Nephron (organoid): Measurements from ENCODE around the gene TCN2.

Source experiments
- H3K27ac Mint-ChIP-seq, 3 experiments: 2 replicates each; pipeline ENCODE4 v1.8.0; 2020; ENCODE audit warnings: mixed read lengths in 3 of 3, mild to moderate bottlenecking in 2 of 3, moderate library complexity in 1 of 3
- H3K27me3 Mint-ChIP-seq: 2 replicates; pipeline ENCODE4 v1.8.0; 2021; ENCODE audit warnings: low read depth, mild to moderate bottlenecking, moderate library complexity, mixed read lengths
- H3K36me3 Mint-ChIP-seq: 2 replicates; pipeline ENCODE4 v1.8.0; 2020; ENCODE audit warnings: low read depth, mixed read lengths
- H3K4me1 Mint-ChIP-seq: 2 replicates; pipeline ENCODE4 v1.8.0; 2020; ENCODE audit warnings: mixed read lengths
- H3K4me3 Mint-ChIP-seq, 3 experiments: 2 replicates each; pipeline ENCODE4 v1.8.0; 2020; ENCODE audit warnings: mild to moderate bottlenecking in 3 of 3, mixed read lengths in 3 of 3, moderate library complexity in 2 of 3
- H3K9me3 Mint-ChIP-seq: 2 replicates; pipeline ENCODE4 v1.8.0; 2020; ENCODE audit warnings: mixed read lengths
- TF ChIP-seq, protein P1 (sequence below), 3 experiments: fragments of 200-600 bp; sonication (generic); IDR thresholded peaks; one replicate each; pipeline ENCODE4 v1.5.0; 2021; ENCODE audit warnings: antibody characterized with exemption in 3 of 3; ENCODE audit not compliant: unreplicated experiment in 3 of 3

The TCN2 gene

GRCh38 chr22:30603801-30604200 lies 3.2 kb upstream of the TCN2 start:
- Mint-ChIP-seq H3K27me3 (no peaks in the 10 kb centered on the region), H3K36me3 (no peaks in the 10 kb centered on the region), H3K4me1 (peaks cover 20% of the 10 kb centered on the region), H3K9me3 (no peaks in the 10 kb centered on the region), H3K27ac (peak overlapping the region in 2 of 3 experiments; percentile 59 to 71), H3K4me3 (peak overlapping the region in 2 of 3 experiments; percentile 3 to 4)
- TF ChIP-seq, protein P1, sequence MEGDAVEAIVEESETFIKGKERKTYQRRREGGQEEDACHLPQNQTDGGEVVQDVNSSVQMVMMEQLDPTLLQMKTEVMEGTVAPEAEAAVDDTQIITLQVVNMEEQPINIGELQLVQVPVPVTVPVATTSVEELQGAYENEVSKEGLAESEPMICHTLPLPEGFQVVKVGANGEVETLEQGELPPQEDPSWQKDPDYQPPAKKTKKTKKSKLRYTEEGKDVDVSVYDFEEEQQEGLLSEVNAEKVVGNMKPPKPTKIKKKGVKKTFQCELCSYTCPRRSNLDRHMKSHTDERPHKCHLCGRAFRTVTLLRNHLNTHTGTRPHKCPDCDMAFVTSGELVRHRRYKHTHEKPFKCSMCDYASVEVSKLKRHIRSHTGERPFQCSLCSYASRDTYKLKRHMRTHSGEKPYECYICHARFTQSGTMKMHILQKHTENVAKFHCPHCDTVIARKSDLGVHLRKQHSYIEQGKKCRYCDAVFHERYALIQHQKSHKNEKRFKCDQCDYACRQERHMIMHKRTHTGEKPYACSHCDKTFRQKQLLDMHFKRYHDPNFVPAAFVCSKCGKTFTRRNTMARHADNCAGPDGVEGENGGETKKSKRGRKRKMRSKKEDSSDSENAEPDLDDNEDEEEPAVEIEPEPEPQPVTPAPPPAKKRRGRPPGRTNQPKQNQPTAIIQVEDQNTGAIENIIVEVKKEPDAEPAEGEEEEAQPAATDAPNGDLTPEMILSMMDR (IDR thresholded peaks at IDR 0.05; ENCODE audit: unreplicated experiment in 3 of 3): no peak

DNA sequence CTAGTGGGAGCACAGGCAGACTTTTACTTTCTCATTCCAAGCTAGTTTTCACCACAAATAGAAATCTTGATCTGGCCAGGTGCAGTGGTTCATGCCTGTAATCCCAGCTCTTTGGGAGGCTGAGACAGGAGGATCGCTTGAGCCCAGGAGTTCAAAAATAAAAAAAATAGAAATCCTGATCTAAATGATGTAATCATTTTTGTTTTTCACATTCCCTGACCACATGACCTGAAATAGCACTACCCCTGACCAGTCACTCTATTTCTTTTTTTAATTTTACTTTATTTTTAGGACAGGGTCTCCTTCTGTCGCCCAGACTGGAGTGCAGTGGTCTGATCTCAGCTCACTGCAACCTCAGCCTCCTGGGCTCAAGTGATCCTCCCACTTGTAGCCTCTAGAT lies 2.3 kb upstream of the TCN2 start:
- Mint-ChIP-seq H3K27me3 (no peaks in the 10 kb centered on the region), H3K4me1 (peaks cover 28% of the 10 kb centered on the region), H3K9me3 (no peaks in the 10 kb centered on the region), H3K4me3 (no peak overlapping the region), H3K36me3 (peaks cover 3% of the 10 kb centered on the region), H3K27ac (peak overlapping the region in 1 of 3 experiments; percentile 99)
- TF ChIP-seq, protein P1 (IDR thresholded peaks at IDR 0.05; ENCODE audit: unreplicated experiment in 3 of 3): no peak

DNA sequence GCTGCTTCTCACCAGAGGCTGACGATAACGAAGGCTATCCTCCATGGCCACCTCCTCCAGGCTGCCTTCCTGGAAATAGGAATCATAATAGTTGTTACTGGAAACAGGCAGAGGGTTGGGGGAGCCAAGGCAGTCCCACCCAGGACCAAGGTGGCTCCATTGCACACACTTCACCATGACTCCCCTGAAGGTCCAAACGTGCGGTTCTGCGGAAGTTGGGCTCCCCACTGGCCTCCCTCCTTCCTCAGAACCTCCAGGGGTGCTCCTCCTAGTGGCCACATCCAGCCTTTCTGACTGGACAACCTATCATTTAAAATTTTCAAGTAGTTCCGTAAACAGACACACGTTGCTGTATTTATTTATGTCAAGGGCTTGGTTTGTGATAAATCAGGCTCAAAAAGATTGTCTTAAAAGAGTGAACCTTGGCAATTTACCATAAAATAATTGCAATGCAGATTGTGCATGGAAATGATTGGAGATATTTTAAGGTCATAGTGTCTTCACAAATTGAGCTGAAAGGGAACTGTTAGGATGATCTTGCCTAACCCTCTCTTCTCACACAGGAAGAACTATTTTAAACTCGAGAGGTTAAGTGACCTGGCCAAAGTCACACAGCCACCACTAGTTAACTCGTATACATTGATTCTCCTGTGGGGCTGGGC lies 1.4 kb upstream of the TCN2 start:
- H3K27me3 Mint-ChIP-seq: no peaks in the 10 kb centered on the region
- peak overlapping the region; percentile 95 to 99 (median 98) for H3K27ac Mint-ChIP-seq
- H3K36me3 Mint-ChIP-seq: peaks cover 3% of the 10 kb centered on the region
- H3K9me3 Mint-ChIP-seq: no peaks in the 10 kb centered on the region
- TF ChIP-seq, protein P1 (IDR thresholded peaks at IDR 0.05; ENCODE audit: unreplicated experiment in 3 of 3): peak; percentile 48 to 61 (median 48)
- H3K4me1 Mint-ChIP-seq: peaks cover 28% of the 10 kb centered on the region
- peak overlapping the region; percentile 76 to 91 (median 85) for H3K4me3 Mint-ChIP-seq

DNA sequence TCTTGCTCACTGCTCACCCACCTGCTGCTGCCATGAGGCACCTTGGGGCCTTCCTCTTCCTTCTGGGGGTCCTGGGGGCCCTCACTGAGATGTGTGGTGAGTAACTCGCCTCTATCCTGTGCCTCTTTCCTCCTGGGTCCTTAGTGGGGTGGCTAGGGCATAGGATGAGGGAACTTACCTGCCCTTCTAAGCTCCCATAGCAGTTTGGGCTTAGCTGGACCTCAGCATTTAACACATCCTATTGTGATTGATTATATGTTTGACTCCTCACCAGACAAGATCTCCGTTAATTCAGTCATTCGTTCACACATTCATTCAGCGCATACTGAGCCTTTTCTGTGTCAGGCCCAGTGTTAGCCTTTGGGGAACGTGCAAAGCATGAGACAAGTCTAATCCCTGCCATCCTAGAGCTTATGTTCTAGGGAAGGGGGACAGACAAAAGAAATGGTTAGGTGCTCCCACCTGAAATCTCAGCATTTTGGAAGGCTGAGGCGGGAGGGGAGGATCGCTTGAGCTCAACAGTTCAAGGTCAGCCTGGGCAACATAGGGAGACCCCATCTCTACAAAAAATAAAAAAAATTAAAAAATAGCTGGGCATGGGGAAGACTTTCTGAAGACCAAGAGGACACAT lies 441 bp downstream of the TCN2 start:
- Mint-ChIP-seq H3K9me3 (no peaks in the 10 kb centered on the region), H3K27ac (peak overlapping the region; percentile 95 to 99 (median 98)), H3K27me3 (no peaks in the 10 kb centered on the region), H3K4me3 (peak overlapping the region; percentile 90 to 91 (median 91)), H3K4me1 (peaks cover 28% of the 10 kb centered on the region), H3K36me3 (peaks cover 14% of the 10 kb centered on the region)
- TF ChIP-seq, protein P1 (IDR thresholded peaks at IDR 0.05; ENCODE audit: unreplicated experiment in 3 of 3): no peak

GRCh38 chr22:30607939-30608338 lies 965 bp downstream of the TCN2 start:
- no peaks in the 10 kb centered on the region for H3K27me3 Mint-ChIP-seq
- H3K36me3 Mint-ChIP-seq: peaks cover 15% of the 10 kb centered on the region
- peak overlapping the region; percentile 90 to 91 (median 91) for H3K4me3 Mint-ChIP-seq
- TF ChIP-seq, protein P1 (IDR thresholded peaks at IDR 0.05; ENCODE audit: unreplicated experiment in 3 of 3): no peak
- H3K9me3 Mint-ChIP-seq: no peaks in the 10 kb centered on the region
- H3K4me1 Mint-ChIP-seq: peaks cover 28% of the 10 kb centered on the region
- peak overlapping the region; percentile 95 to 99 (median 98) for H3K27ac Mint-ChIP-seq
